Erythroblast (primary cell): Measurements from ENCODE around the gene SCTR.

Experiments used
- GATA1 ChIP-seq: IDR thresholded peaks from 2 replicates; pipeline ENCODE4 v1.6.1; 2011; ENCODE audit warnings: low read depth, mild to moderate bottlenecking, control low read depth, low read length, moderate library complexity
- POLR2A ChIP-seq: IDR thresholded peaks from 2 replicates; pipeline ENCODE4 v1.6.1; 2011; ENCODE audit warnings: mild to moderate bottlenecking, low read length

- TF ChIP-seq POLR2A (no peak), GATA1 (no peak)
Observed at GRCh38 chr2:119407430-119408220, 116.7 kb downstream of the SCTR start.
